Endothelial cell of umbilical vein (primary cell): ENCODE data around the gene DUSP2. TPM values are rescaled to one million over a fixed set of nuclear protein-coding genes. Genes with fewer than 3 reads are reported as not detected.

Experiments
- BruUV-seq: library from RNA; stranded (reverse); fragments of 400-500 nt; replicated peaks from 2 replicates; lab custom pipeline; 2021; lab: Mats Ljungman, UMichigan
- CTCF ChIA-PET: fragments of 300-600, 350-600 bp; sonication (Branson Sonifier 250); formaldehyde crosslinking; loops from one replicate; lab custom pipeline; 2021; ENCODE audit warnings: antibody characterized with exemption, inconsistent platforms; lab: Charles Lee
- POLR2A ChIA-PET: fragments of 300-600, 350-600 bp; sonication (Branson Sonifier 250); formaldehyde crosslinking; loops from one replicate; lab custom pipeline; 2021; ENCODE audit warnings: antibody characterized with exemption, inconsistent platforms; lab: Charles Lee
- DNase-seq: peaks from one replicate; pipeline ENCODE4 v3.0.0-alpha.2; 2011; ENCODE audit warnings: low read depth, low spot score
- FAIRE-seq: peaks from 2 replicates; lab custom pipeline; 2011; peaks lifted over from hg19 to GRCh38; lab: Jason Lieb, UNC
- H2AFZ ChIP-seq: 2 replicates; pipeline ENCODE4 v1.6.0; 2012; ENCODE audit warnings: low read depth, low read length, control low read depth, inconsistent platforms
- H3K27ac ChIP-seq: 2 replicates; pipeline ENCODE4 v1.5.1; 2011; ENCODE audit warnings: low read depth, mild to moderate bottlenecking, control low read depth, low read length, moderate library complexity; ENCODE audit not compliant: insufficient read depth
- H3K27me3 ChIP-seq, 2 experiments: 2 replicates each; pipeline versions ENCODE4 v1.6.0 to v1.6.1; 2011; ENCODE audit warnings: low read length in 2 of 2, mixed read lengths in 1 of 2; ENCODE audit not compliant: control insufficient read depth in 2 of 2, insufficient read depth in 2 of 2
- H3K36me3 ChIP-seq, 2 experiments: 2 replicates in 1 of 2; 3 replicates in 1 of 2; pipeline ENCODE4 v1.5.1; 2011; ENCODE audit warnings: low read length in 2 of 2, mild to moderate bottlenecking in 1 of 2, moderate library complexity in 1 of 2; ENCODE audit not compliant: control insufficient read depth in 2 of 2, insufficient read depth in 2 of 2; ENCODE audit errors: extremely low read depth in 1 of 2
- H3K4me1 ChIP-seq: 3 replicates; pipeline ENCODE4 v1.5.1; 2011; ENCODE audit warnings: mild to moderate bottlenecking, low read length; ENCODE audit not compliant: control insufficient read depth, insufficient read depth; ENCODE audit errors: extremely low read depth
- H3K4me2 ChIP-seq: 2 replicates; pipeline ENCODE4 v1.6.1; 2011; ENCODE audit warnings: low read length, control low read depth, mixed read lengths; ENCODE audit not compliant: insufficient read depth
- H3K4me3 ChIP-seq, 3 experiments: fragments of 200-600 bp in 1 of 3; sonication (generic), shearing (Covaris generic) in 1 of 3; replicated peaks in 1 of 3; 2 replicates each; pipeline ENCODE4 v1.5.1; 2011 to 2016; ENCODE audit warnings: control low read depth in 3 of 3, low read length in 3 of 3, mild to moderate bottlenecking in 2 of 3, inconsistent platforms in 1 of 3, low read depth in 1 of 3, moderate library complexity in 1 of 3; ENCODE audit not compliant: insufficient read depth in 1 of 3
- H3K79me2 ChIP-seq: 2 replicates; pipeline ENCODE4 v1.6.0; 2012; ENCODE audit warnings: low read length, inconsistent platforms; ENCODE audit not compliant: control insufficient read depth, insufficient read depth
- H3K9ac ChIP-seq: replicated peaks from 2 replicates; pipeline ENCODE3; 2011; ENCODE audit warnings: low read length, control low read depth; ENCODE audit not compliant: insufficient read depth; ENCODE audit errors: extremely low read depth
- H3K9me1 ChIP-seq: replicated peaks from 3 replicates; pipeline ENCODE4 v1.6.0; 2011; ENCODE audit warnings: mild to moderate bottlenecking, low read length; ENCODE audit not compliant: control insufficient read depth, insufficient read depth; ENCODE audit errors: extremely low read depth
- H3K9me3 ChIP-seq: replicated peaks from 2 replicates; pipeline ENCODE4 v1.5.1; 2012; ENCODE audit warnings: low read length, inconsistent platforms; ENCODE audit not compliant: control insufficient read depth, insufficient read depth
- H4K20me1 ChIP-seq: replicated peaks from 2 replicates; pipeline ENCODE3; 2011; ENCODE audit warnings: mild to moderate bottlenecking, low read length; ENCODE audit not compliant: control insufficient read depth, insufficient read depth; ENCODE audit errors: extremely low read depth
- CTCF ChIP-seq, 2 donors: IDR thresholded peaks; 1 replicate in 1 of 2; 2 replicates in 1 of 2; pipeline ENCODE4 v1.5.1; 2011; ENCODE audit warnings: low read length in 2 of 2, mild to moderate bottlenecking in 2 of 2, moderate library complexity in 2 of 2, control low read depth in 1 of 2, inconsistent platforms in 1 of 2, low read depth in 1 of 2; ENCODE audit not compliant: insufficient read depth in 1 of 2; ENCODE audit errors: extremely low read depth in 1 of 2
- EZH2 ChIP-seq: IDR thresholded peaks from 2 replicates; pipeline ENCODE4 v1.6.1; 2012; ENCODE audit warnings: borderline replicate concordance, low read depth, mild to moderate bottlenecking, moderate library complexity, low read length, inconsistent platforms; ENCODE audit not compliant: severe bottlenecking
- GATA2 ChIP-seq: IDR thresholded peaks from 2 replicates; pipeline ENCODE4 v1.7.0; 2011; ENCODE audit warnings: low read depth, mild to moderate bottlenecking, moderate library complexity, mixed read lengths, low read length; ENCODE audit not compliant: insufficient read length, insufficient read depth
- JUN ChIP-seq: IDR thresholded peaks from 2 replicates; pipeline ENCODE4 v1.6.1; 2011; ENCODE audit warnings: borderline replicate concordance, low read depth; ENCODE audit not compliant: insufficient read length, insufficient read depth
- MAX ChIP-seq: IDR thresholded peaks from 2 replicates; pipeline ENCODE4 v1.6.1; 2011; ENCODE audit not compliant: insufficient read depth, insufficient read length
- MYC ChIP-seq: IDR thresholded peaks from one replicate; pipeline ENCODE4 v1.6.1; 2011; ENCODE audit warnings: mild to moderate bottlenecking, low read depth, low read length
- POLR2A ChIP-seq: IDR thresholded peaks from 2 replicates; pipeline ENCODE4 v1.6.1; 2012; ENCODE audit warnings: low read depth, mild to moderate bottlenecking, control low read depth, low read length
- POLR2AphosphoS5 ChIP-seq: IDR thresholded peaks from 2 replicates; pipeline ENCODE4 v1.6.1; 2012; ENCODE audit warnings: low read depth, mild to moderate bottlenecking, control low read depth, low read length, moderate library complexity; ENCODE audit not compliant: insufficient read depth
- dilution Hi-C: fragments of 300-500 bp; cut with MboI; formaldehyde crosslinking; loops from one replicate; pipeline ENCODE4 v1.15.0; 2019; ENCODE audit warnings: low sequenced_read_pairs; ENCODE audit not compliant: extremely low pct_ligation_motif_present
- intact Hi-C: fragments of 100-400 bp; cut with micrococcal nuclease; formaldehyde crosslinking; loops from one replicate; pipeline ENCODE4 v1.10.0; 2022
- polyA plus RNA-seq, 4 experiments: library from polyadenylated mRNA; depleted of rRNA in 3 of 4; stranded (reverse) in 3 of 4; unstranded in 1 of 4; fragments of >200 nt; gene quantifications; 2 replicates each; pipeline versions ENCODE4 v1.2.1 to v1.2.3, GENCODE V29; 2011 to 2012; ENCODE audit warnings: missing spikeins in 1 of 4
- total RNA-seq: library from RNA; stranded (reverse); gene quantifications from 2 replicates; pipeline ENCODE4 v1.2.3, GENCODE V29; 2021

The DUSP2 gene
- total and polyA plus RNA-seq, 2 donors (not counting 3 experiments of a cell fraction or from before 2014, with no cell fraction given), result 0.33 TPM

GRCh38 chr2:96108151-96108540 lies 37.1 kb downstream of the DUSP2 start:
- Histone ChIP-seq H3K36me3 (no peaks in the 10 kb centered on the region), H3K4me2 (no peak overlapping the region), H3K9me1 (no peaks in the 10 kb centered on the region), H4K20me1 (no peaks in the 10 kb centered on the region), H3K9ac (no peak overlapping the region), H3K79me2 (no peaks in the 10 kb centered on the region), H3K27me3 (peaks cover 0 to 3% of the 10 kb centered on the region in 2 experiments), H3K4me1 (no peaks in the 10 kb centered on the region), H3K27ac (no peak overlapping the region), H3K9me3 (no peaks in the 10 kb centered on the region), H2AFZ (no peak overlapping the region), H3K4me3 (no peak overlapping the region)
- dilution Hi-C loops (no loop called here), intact Hi-C loops (no loop called here)
- POLR2A ChIA-PET, result no interaction called here
- BruUV-seq, result no TSS peak
- no peak for FAIRE-seq
- no peak for DNase-seq
- CTCF ChIA-PET, result interaction anchor here (1.2 to 2.7 kb wide), 3 partner anchors 9 to 66 kb away, joined by 3 to 18 read pairs (median 3); partner anchors contain the start of gene ADRA2B
- TF ChIP-seq MYC (no peak), EZH2 (no peak), GATA2 (no peak)

- CTCF ChIA-PET, result interaction anchor here (1.4 to 2.7 kb wide), 2 partner anchors 9 kb away, joined by 3 to 18 read pairs; partner anchors contain the start of gene ADRA2B
- no peak for DNase-seq
Observed at GRCh38 chr2:96107708-96108065, 37.6 kb downstream of the DUSP2 start.

More at GRCh38 chr2:96107708-96108065, 37.6 kb downstream of the DUSP2 start:
- Histone ChIP-seq H3K4me3 (no peak overlapping the region), H3K79me2 (no peaks in the 10 kb centered on the region), H4K20me1 (no peaks in the 10 kb centered on the region), H3K4me2 (no peak overlapping the region), H3K27ac (no peak overlapping the region), H3K4me1 (no peaks in the 10 kb centered on the region), H3K9me1 (no peaks in the 10 kb centered on the region), H3K27me3 (peaks cover 0 to 3% of the 10 kb centered on the region in 2 experiments), H3K36me3 (no peaks in the 10 kb centered on the region), H3K9ac (no peak overlapping the region), H2AFZ (no peak overlapping the region), H3K9me3 (no peaks in the 10 kb centered on the region)
- FAIRE-seq, result no peak
- no TSS peak for BruUV-seq
- intact Hi-C loops, result no loop called here
- TF ChIP-seq GATA2 (no peak), JUN (no peak), EZH2 (no peak), MAX (no peak), CTCF (IDR thresholded peaks at IDR 0.05; ENCODE audit: extremely low read depth in 1 of 2, insufficient read depth in 1 of 2, low read depth in 1 of 2, low read length in 2 of 2) (no peak), POLR2A (no peak), POLR2AphosphoS5 (no peak)
- POLR2A ChIA-PET, result no interaction called here
- dilution Hi-C loops, result no loop called here
